GM21367 (cell line): ENCODE measurements around the gene NCBP1.
A peak's percentile ranks its signal among the peaks of the same experiment; 100 is the strongest.
"Not testable (repeated sequence)": the region's sequence is repeated elsewhere in the genome, so short reads cannot be mapped to it uniquely, and the experiment has no call there.

Source experiments
- ATAC-seq: cut with Tn5 transposase; IDR thresholded peaks from one replicate; pipeline ENCODE4 v1.9.1; 2021; ENCODE audit not compliant: unreplicated experiment

NCBP1 gene

GRCh38 chr9:97668485-97668884 lies 34.9 kb downstream of the NCBP1 start:
- no peak for ATAC-seq

DNA sequence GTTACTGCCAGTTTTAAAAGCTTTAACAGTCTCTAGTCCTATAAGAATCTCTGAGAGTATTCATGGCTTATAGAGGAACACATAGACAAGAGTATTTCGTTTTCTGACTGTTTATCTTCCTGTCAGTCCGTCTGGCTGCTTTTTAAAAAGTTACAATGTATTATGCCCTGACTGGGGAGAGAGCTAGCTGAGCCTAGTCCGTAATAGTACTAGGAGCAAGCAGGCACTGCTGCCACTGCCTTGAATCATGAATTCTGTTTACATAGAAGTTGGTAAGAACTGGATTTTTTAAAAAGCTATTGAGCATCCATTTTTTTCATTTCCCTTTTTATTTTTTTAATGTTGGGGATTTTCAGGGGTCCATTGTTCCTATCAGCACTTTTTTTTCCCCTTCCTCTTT lies 37.0 kb downstream of the NCBP1 start:
- ATAC-seq = no peak

GRCh38 chr9:97672403-97672802 lies 38.8 kb downstream of the NCBP1 start:
- ATAC-seq = no peak

GRCh38 chr9:97673922-97674321 lies 40.3 kb downstream of the NCBP1 start:
- ATAC-seq = no peak

GRCh38 chr9:97675655-97676054 lies 42.0 kb downstream of the NCBP1 start:
- ATAC-seq = no peak

- no peak for ATAC-seq
Measured at GRCh38 chr9:97682242-97682641, 48.6 kb downstream of the NCBP1 start.

DNA sequence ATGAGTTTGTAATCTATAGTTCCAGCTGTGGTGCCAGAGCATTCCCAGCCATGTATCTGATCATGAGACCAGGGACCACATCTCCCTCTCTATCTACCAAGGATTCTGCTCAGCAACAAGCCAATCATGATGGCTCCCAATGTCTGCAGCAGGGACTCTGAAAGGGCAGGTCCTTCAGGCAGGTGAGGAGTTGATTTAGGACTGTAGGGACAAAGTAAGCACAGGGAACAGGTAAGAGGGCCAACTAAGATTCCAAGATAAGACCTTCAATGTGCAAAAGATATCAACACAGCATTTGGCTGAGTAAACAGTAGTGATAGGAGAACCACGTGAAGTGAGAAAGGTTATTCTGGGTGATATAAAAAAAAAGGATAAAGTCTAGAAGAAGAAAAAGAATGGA lies 55.0 kb downstream of the NCBP1 start:
- ATAC-seq = no peak

DNA sequence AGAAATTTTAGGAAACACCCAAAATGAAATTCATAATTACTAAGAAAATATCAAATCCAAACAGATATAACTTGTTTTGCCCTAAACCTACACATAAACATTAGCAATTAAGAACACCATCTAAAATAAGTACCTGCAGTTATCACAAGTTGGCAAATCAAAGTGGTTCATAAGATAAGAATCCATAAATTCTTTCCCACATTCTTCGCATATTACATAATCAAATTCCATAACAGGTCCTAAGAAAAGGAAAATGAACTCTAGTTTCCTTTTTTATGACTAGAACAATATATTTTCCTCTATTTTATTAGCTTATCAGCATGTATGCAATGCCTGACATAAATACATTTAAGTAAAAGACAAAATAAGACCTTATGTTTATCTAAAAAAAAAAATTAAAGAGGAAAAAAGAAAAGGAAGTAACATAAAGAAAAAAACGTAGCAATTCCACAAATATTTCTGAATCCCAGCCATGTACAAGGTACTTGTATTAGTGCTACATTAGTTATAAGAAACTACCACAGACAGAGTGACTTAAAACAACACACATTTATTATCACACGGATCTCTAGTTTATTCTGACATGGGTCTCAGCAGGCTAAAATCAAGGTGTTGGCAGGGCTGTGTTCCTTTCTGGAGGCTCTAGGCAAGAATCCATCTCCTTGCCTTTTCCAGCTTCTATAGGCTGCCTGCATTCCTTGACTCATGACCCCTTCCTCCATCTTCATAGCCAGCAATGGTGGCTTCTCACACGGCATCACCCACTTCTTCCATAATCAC lies 56.0 kb downstream of the NCBP1 start:
- ATAC-seq = no peak

DNA sequence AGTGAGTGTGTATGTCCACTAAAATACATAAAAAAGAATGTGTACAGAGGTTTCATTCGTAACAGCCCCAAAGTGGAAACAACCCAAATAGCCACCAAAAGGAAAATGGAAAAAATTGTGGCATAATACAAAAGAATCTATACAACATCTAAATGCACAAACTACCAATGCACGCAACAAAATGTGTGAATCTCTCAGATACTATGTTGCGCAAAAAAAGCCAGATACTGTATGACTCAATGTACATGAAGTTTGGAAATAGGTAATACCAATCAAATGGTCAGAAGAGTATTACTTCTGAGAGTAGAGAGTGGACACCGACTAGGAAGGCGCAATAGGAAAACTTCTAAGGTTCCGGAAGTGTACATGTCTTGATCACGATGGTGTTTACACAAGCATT lies 61.1 kb downstream of the NCBP1 start:
- no peak for ATAC-seq

DNA sequence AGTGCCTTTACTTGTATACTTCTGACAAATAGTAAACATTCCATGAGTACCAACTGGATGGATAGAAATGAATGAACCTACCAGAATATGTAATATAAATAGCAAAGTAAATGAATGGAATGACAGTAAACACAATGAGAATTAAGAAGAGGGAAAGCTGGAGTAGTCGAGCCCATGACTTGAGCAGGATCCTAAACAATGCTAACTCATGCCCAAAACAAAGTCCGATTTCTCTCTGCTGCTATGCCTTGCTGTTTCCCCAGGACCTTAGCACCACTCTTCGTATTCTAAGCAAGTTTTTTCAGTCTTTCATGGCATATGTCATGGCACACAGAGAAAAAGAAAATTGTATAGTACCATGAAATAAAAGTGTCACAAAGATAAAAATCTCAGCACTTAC lies 61.8 kb downstream of the NCBP1 start:
- no peak for ATAC-seq

GRCh38 chr9:97695995-97696802 lies 62.6 kb downstream of the NCBP1 start:
- no peak for ATAC-seq

GRCh38 chr9:97696803-97697601 lies 63.4 kb downstream of the NCBP1 start, which contains the start of gene XPA:
Gene XPA, minus strand, starts transcription at chr9:97697340. Its CDS starts 48 bp downstream, at chr9:97697292.
- peak; percentile 87 for ATAC-seq

- ATAC-seq = no peak
Measured at GRCh38 chr9:97697837-97698236, 64.2 kb downstream of the NCBP1 start.

- no peak for ATAC-seq
Measured at GRCh38 chr9:97698865-97699264, 65.2 kb downstream of the NCBP1 start.

DNA sequence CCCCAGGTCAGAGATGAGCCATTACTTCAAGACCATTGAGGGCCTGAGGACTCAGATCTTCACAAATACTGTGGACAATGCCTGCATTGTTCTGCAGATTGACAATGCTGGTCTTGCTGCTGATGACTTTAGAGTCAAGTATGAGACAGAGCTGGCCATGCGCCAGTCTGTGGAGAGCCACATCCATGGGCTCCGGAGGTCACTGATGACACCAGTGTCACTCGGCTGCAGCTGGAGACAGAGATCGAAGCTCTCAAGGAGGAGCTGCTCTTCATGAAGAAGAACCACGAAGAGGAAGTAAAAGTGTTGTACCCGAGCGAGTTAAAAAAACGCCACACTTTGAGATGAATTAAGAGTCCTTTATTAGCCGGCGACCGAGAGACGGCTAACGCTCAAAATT lies 65.7 kb downstream of the NCBP1 start:
- ATAC-seq = not testable (repeated sequence)

GRCh38 chr9:97699824-97700223 lies 66.2 kb downstream of the NCBP1 start:
- ATAC-seq = not testable (repeated sequence)

GRCh38 chr9:97703437-97704344 lies 70.1 kb downstream of the NCBP1 start:
- no peak for ATAC-seq

GRCh38 chr9:97704345-97704677 lies 70.7 kb downstream of the NCBP1 start:
- no peak for ATAC-seq

DNA sequence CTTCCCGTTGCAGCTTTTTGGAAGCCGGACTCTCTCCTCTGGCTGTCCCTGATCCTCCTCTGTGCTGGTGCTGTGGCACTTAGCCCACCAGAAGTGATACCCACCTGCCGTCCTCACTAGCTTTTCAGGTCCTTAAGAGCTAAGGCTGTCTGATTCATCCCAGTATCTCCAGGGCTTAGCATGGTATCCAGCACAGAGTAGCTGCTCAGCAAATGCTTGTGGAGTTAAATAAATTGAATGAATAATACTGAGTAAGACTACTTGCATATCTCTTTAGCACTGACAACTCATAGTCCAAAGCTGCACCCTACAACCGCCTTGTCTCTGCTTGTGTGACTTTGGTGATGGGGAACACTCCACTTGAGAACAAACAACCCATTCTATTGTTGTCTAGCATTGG lies 71.2 kb downstream of the NCBP1 start:
- ATAC-seq = no peak

- ATAC-seq = no peak
Measured at GRCh38 chr9:97705354-97705950, 71.8 kb downstream of the NCBP1 start.
